ENCODE results near the gene LHX4.

LHX4 gene

DNA sequence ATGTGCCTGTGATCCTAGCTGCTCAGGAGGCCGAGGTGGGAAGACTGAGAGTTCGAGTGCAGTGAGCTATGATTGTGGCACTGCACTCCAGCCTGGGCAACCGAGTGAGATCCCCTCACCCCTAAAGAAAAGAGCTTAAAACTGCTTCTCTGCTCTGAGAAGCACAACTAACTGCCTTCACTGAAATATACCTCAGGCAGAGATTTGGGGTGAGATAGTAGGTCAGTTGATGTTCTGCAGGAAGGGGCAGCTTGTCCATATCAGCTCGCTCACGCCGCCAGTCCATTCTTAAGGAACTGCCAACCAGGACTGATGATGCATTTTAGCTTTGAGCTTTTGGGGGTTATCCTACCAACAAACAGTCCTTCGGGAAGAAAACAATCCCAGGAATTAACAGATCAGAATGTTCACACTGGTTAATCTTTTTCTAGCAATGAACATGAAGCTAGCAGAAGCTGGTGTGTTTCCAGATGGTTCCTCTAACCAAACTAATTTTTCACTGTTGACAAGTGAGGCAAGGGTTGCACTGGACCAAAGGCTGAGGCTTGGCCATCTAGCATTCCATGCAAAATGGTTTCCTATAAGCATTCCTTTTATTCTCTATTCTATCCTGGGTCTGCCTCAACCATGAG, 31.6 kb downstream of the LHX4 start (continued):
- TF ChIP-seq POU6F1 (CRISPR knock-in tag; IDR thresholded peaks at IDR 0.05; ENCODE audit: borderline replicate concordance, low read depth): no peak
- TF ChIP-seq ZNF70 (CRISPR knock-in tag; IDR thresholded peaks at IDR 0.05): no peak
- TF ChIP-seq ZFP3 (CRISPR knock-in tag; IDR thresholded peaks at IDR 0.05): no peak

- no peak for TF ChIP-seq ZFP3 (CRISPR knock-in tag; IDR thresholded peaks at IDR 0.05)
- no peak for TF ChIP-seq ESRRG (CRISPR knock-in tag; IDR thresholded peaks at IDR 0.05)
- no peak for TF ChIP-seq ZFP30 (CRISPR knock-in tag; IDR thresholded peaks at IDR 0.05)
- TF ChIP-seq ZC3H10 (CRISPR knock-in tag; IDR thresholded peaks at IDR 0.05): no peak
- TF ChIP-seq ZNF8 (CRISPR knock-in tag; IDR thresholded peaks at IDR 0.05): no peak
- TF ChIP-seq, protein P1, sequence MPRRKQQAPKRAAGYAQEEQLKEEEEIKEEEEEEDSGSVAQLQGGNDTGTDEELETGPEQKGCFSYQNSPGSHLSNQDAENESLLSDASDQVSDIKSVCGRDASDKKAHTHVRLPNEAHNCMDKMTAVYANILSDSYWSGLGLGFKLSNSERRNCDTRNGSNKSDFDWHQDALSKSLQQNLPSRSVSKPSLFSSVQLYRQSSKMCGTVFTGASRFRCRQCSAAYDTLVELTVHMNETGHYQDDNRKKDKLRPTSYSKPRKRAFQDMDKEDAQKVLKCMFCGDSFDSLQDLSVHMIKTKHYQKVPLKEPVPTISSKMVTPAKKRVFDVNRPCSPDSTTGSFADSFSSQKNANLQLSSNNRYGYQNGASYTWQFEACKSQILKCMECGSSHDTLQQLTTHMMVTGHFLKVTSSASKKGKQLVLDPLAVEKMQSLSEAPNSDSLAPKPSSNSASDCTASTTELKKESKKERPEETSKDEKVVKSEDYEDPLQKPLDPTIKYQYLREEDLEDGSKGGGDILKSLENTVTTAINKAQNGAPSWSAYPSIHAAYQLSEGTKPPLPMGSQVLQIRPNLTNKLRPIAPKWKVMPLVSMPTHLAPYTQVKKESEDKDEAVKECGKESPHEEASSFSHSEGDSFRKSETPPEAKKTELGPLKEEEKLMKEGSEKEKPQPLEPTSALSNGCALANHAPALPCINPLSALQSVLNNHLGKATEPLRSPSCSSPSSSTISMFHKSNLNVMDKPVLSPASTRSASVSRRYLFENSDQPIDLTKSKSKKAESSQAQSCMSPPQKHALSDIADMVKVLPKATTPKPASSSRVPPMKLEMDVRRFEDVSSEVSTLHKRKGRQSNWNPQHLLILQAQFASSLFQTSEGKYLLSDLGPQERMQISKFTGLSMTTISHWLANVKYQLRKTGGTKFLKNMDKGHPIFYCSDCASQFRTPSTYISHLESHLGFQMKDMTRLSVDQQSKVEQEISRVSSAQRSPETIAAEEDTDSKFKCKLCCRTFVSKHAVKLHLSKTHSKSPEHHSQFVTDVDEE (CRISPR knock-in tag; IDR thresholded peaks at IDR 0.05): no peak
- no peak for TF ChIP-seq CREB5 (CRISPR knock-in tag; IDR thresholded peaks at IDR 0.05; ENCODE audit: low read depth)
- no peak for TF ChIP-seq PPARA (CRISPR knock-in tag; IDR thresholded peaks at IDR 0.05; ENCODE audit: borderline replicate concordance)
- no peak for TF ChIP-seq RARB (CRISPR knock-in tag; IDR thresholded peaks at IDR 0.05)
- no peak for TF ChIP-seq GLIS3 (CRISPR knock-in tag; IDR thresholded peaks at IDR 0.05)
- no peak for TF ChIP-seq OSR1 (CRISPR knock-in tag; IDR thresholded peaks at IDR 0.05)
- TF ChIP-seq SNAI2 (CRISPR knock-in tag; IDR thresholded peaks at IDR 0.05): no peak
- TF ChIP-seq, protein P2, sequence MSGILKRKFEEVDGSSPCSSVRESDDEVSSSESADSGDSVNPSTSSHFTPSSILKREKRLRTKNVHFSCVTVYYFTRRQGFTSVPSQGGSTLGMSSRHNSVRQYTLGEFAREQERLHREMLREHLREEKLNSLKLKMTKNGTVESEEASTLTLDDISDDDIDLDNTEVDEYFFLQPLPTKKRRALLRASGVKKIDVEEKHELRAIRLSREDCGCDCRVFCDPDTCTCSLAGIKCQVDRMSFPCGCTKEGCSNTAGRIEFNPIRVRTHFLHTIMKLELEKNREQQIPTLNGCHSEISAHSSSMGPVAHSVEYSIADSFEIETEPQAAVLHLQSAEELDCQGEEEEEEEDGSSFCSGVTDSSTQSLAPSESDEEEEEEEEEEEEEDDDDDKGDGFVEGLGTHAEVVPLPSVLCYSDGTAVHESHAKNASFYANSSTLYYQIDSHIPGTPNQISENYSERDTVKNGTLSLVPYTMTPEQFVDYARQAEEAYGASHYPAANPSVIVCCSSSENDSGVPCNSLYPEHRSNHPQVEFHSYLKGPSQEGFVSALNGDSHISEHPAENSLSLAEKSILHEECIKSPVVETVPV (CRISPR knock-in tag; IDR thresholded peaks at IDR 0.05): no peak
- TF ChIP-seq BACH2 (CRISPR knock-in tag; IDR thresholded peaks at IDR 0.05; ENCODE audit: borderline replicate concordance): no peak
- no peak for TF ChIP-seq POU6F1 (CRISPR knock-in tag; IDR thresholded peaks at IDR 0.05; ENCODE audit: borderline replicate concordance, low read depth)
- TF ChIP-seq ISL1 (CRISPR knock-in tag; IDR thresholded peaks at IDR 0.05): no peak
- no peak for TF ChIP-seq TCF4 (CRISPR knock-in tag; IDR thresholded peaks at IDR 0.05; ENCODE audit: borderline replicate concordance)
- TF ChIP-seq ZNF70 (CRISPR knock-in tag; IDR thresholded peaks at IDR 0.05): no peak
- TF ChIP-seq ZNF565 (CRISPR knock-in tag; conservative IDR thresholded peaks at IDR 0.05; ENCODE audit: low read depth): no peak
- no peak for TF ChIP-seq CSDC2 (CRISPR knock-in tag; IDR thresholded peaks at IDR 0.05)
- no peak for ATAC-seq
Observed at GRCh38 chr1:180262628-180263488, 32.8 kb downstream of the LHX4 start.

DNA sequence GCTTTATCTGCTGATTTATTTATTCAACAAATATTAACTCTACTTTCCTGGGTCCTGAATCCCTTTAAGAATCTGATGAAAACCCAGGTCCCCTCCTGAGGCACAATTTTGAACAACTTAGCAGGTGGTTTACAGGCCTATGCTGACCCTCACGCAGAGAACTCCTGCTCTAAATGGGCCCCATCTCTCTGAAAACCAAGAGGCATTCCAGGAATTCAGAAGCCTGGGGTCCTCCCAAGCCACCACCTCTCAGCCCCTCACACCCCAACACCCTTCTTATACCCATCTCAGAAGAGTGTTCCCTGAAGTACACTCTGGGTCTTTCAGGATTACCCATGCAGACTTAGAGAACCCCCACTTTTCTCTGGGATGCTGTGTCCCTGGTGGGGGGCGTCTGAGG, 34.5 kb downstream of the LHX4 start:
- TF ChIP-seq CREB5 (CRISPR knock-in tag; IDR thresholded peaks at IDR 0.05; ENCODE audit: low read depth) (no peak), SNAI2 (CRISPR knock-in tag; IDR thresholded peaks at IDR 0.05) (no peak), ISL1 (CRISPR knock-in tag; IDR thresholded peaks at IDR 0.05) (no peak), GLIS3 (CRISPR knock-in tag; IDR thresholded peaks at IDR 0.05) (no peak), RARB (CRISPR knock-in tag; IDR thresholded peaks at IDR 0.05) (no peak), BACH2 (CRISPR knock-in tag; IDR thresholded peaks at IDR 0.05; ENCODE audit: borderline replicate concordance) (no peak), TOX (CRISPR knock-in tag; IDR thresholded peaks at IDR 0.05; ENCODE audit: borderline replicate concordance) (no peak), OSR1 (CRISPR knock-in tag; IDR thresholded peaks at IDR 0.05) (no peak), POU6F1 (CRISPR knock-in tag; IDR thresholded peaks at IDR 0.05; ENCODE audit: borderline replicate concordance, low read depth) (no peak), CSDC2 (CRISPR knock-in tag; IDR thresholded peaks at IDR 0.05) (no peak)
- ATAC-seq: no peak
